Lung (tissue), 12 donors: ENCODE data around the gene PRKAG1. TPM values are rescaled to one million over a fixed set of nuclear protein-coding genes. Genes with fewer than 3 reads are reported as not detected.

Source experiments
- ATAC-seq: fragments of 200-7000 bp; cut with Tn5 transposase; one replicate; pipeline ENCODE4 v1.9.1; 2020; ENCODE audit warnings: moderate number of reproducible peaks; ENCODE audit not compliant: insufficient read depth, low FRiP score
- DNase-seq, 3 donors: peaks; one replicate each; pipeline ENCODE4 v3.0.0-alpha.2; 2013 to 2017
- H3K27ac ChIP-seq, 2 donors: one replicate each; pipeline ENCODE4 v1.5.1; 2013; ENCODE audit warnings: mild to moderate bottlenecking in 2 of 2, moderate library complexity in 2 of 2, control low read depth in 1 of 2, inconsistent platforms in 1 of 2, low read depth in 1 of 2, low read length in 1 of 2
- H3K27me3 ChIP-seq, 3 donors: one replicate each; pipeline ENCODE4 v1.5.1; 2013; ENCODE audit warnings: low read length in 2 of 3; ENCODE audit not compliant: control insufficient read depth in 3 of 3, insufficient read depth in 3 of 3
- H3K36me3 ChIP-seq, 4 donors: one replicate each; pipeline ENCODE4 v1.5.1; 2013; ENCODE audit warnings: low read length in 4 of 4, mild to moderate bottlenecking in 1 of 4, moderate library complexity in 1 of 4; ENCODE audit not compliant: control insufficient read depth in 4 of 4, insufficient read depth in 4 of 4
- H3K4me1 ChIP-seq, 5 donors: one replicate each; pipeline ENCODE4 v1.5.1; 2013; ENCODE audit warnings: low read length in 5 of 5, mild to moderate bottlenecking in 2 of 5, moderate library complexity in 1 of 5; ENCODE audit not compliant: control insufficient read depth in 5 of 5, insufficient read depth in 5 of 5
- H3K4me3 ChIP-seq: one replicate; pipeline ENCODE4 v1.5.1; 2013; ENCODE audit warnings: mild to moderate bottlenecking, control low read depth, moderate library complexity
- H3K9ac ChIP-seq, 2 donors: one replicate each; pipeline ENCODE4 v1.5.1; 2013; ENCODE audit warnings: low read length in 2 of 2, control low read depth in 1 of 2; ENCODE audit not compliant: insufficient read depth in 1 of 2
- H3K9me3 ChIP-seq, 4 donors: one replicate each; pipeline ENCODE4 v1.5.1; 2013; ENCODE audit warnings: low read length in 3 of 4, mild to moderate bottlenecking in 1 of 4, moderate library complexity in 1 of 4; ENCODE audit not compliant: control insufficient read depth in 4 of 4, insufficient read depth in 3 of 4
- WGBS, 2 donors: extraction: QIAGEN DNeasy Blood & Tissue Kit; methylation state at CpG; one replicate each; pipeline ENCODE4 v1.1.7; 2013; 5-methylcytosine and 5-hydroxymethylcytosine counted together
- polyA plus RNA-seq, 2 donors: library from polyadenylated mRNA; stranded (reverse); fragments of 200-250 nt; gene quantifications; one replicate each; pipeline ENCODE4 v1.2.1, GENCODE V29; 2013
- total RNA-seq, 2 donors: library from RNA; depleted of rRNA in 1 of 2; stranded (reverse); fragments of >200 nt in 1 of 2; gene quantifications; one replicate each; pipeline ENCODE4 v1.2.1, GENCODE V29; 2014 to 2021
- TF ChIP-seq, protein P1 (sequence below): IDR thresholded peaks from 2 replicates; pipeline ENCODE4 v1.5.1; 2012; ENCODE audit warnings: mild to moderate bottlenecking; ENCODE audit errors: control extremely low read depth, extremely low read depth
- donor health status: control.
- donor health status: control.
- donor health status: Bipolar disorder and iron deficiency.
- donor health status: healthy.
- donor health status: DM: yes; HTN: yes; CAD: no.

PRKAG1 gene
- total and polyA plus RNA-seq, 4 donors = 33.1 to 54.5 (median 49.6) TPM

DNA sequence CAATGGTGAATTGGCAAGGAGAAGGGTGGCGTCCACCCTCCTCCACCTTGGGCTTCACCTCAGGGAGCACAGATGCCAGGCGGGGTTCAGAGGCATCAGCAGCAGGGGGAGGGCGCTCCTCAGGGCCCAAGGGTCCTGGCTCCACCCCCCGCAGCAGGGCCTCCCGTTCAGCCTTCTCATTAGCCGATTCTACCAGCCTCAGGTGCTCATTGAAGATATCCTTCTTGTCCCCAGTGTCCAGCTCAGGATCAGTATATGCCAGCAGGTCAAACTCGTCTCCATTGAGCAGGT, 19.3 kb upstream of the PRKAG1 start:
- Histone ChIP-seq H3K27me3 (no peaks in the 10 kb centered on the region), H3K9me3 (no peaks in the 10 kb centered on the region), H3K4me3 (no peak overlapping the region), H3K4me1 (no peaks in the 10 kb centered on the region), H3K36me3 (peaks cover 36 to 79% (median 50%) of the 10 kb centered on the region in 4 donors), H3K27ac (no peak overlapping the region), H3K9ac (no peak overlapping the region)
- TF ChIP-seq, protein P1, sequence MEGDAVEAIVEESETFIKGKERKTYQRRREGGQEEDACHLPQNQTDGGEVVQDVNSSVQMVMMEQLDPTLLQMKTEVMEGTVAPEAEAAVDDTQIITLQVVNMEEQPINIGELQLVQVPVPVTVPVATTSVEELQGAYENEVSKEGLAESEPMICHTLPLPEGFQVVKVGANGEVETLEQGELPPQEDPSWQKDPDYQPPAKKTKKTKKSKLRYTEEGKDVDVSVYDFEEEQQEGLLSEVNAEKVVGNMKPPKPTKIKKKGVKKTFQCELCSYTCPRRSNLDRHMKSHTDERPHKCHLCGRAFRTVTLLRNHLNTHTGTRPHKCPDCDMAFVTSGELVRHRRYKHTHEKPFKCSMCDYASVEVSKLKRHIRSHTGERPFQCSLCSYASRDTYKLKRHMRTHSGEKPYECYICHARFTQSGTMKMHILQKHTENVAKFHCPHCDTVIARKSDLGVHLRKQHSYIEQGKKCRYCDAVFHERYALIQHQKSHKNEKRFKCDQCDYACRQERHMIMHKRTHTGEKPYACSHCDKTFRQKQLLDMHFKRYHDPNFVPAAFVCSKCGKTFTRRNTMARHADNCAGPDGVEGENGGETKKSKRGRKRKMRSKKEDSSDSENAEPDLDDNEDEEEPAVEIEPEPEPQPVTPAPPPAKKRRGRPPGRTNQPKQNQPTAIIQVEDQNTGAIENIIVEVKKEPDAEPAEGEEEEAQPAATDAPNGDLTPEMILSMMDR = no peak
- 92% methylated on average over 7 of the region's 7 CpGs for WGBS, 2 donors
- ATAC-seq = no peak
- no peak for DNase-seq

DNA sequence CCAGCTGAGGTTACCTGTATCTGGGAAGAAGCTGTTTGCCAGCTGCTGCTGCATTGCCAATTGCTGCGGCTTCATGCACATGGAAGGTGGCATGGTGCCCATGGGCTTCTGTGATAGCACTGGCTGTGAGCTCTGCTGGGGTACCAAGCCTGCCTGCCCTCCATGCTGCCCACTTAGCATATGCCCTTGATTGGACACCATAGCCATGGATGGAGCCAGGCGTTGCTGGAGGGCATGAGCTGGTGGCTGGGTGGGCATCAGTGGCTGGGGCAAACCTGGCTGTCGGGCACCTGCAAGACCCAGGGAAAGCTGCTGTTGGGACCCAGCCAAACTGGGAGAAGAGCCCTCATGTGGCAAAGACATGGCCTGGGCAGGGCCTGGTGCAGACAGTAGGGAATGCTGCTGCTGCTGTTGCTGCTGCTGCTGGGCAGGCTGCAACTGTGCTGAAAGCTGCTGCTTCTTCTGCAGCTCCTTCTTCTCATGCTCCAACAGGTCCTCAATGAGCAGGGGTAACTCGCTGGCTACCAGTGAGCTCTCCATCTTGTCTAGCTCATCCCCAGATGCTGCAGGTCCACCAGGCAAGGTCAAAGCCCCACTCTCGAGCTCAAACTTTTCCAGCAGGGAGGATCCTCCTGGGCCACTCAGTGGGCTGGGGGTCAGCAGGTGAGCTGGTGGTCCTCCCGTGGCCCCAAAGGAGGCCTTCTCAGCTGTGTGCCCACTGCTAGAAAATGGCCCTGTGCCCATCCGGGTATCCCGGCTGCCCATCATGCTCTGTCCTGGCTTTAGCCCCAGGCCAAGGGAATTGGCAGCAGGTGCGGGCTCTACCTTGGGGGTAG, 18.8 kb upstream of the PRKAG1 start:
- Histone ChIP-seq H3K27ac (no peak overlapping the region), H3K36me3 (peaks cover 36 to 79% (median 47%) of the 10 kb centered on the region in 4 donors), H3K4me1 (peaks cover 0 to under 1% (median 0%) of the 10 kb centered on the region in 5 donors), H3K27me3 (no peaks in the 10 kb centered on the region), H3K4me3 (no peak overlapping the region), H3K9ac (no peak overlapping the region), H3K9me3 (no peaks in the 10 kb centered on the region)
- TF ChIP-seq, protein P1 = no peak
- ATAC-seq (no peak), DNase-seq (no peak)
- WGBS, 2 donors = 95 to 96% methylated on average over 9 of the region's 9 CpGs

DNA sequence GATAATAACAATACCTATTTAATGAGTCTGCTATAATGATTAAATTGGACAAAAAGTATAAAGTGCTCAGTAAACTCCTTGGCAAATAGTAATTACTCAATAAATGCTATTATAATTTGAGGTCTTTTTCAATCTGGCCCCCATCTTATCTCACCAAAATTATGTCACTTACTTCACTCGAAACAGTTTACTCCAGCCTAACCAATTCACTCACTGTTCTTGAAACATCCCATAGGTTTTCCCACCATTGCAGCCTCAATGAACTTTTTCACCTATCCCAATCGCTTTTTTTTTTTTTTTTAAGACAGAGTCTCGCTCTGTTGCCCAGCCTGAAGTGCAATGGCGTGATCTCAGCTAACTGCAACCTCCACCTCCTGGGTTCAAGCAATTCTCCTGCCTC, 17.5 kb upstream of the PRKAG1 start:
- H3K4me1 ChIP-seq = peaks cover 0 to 4% (median 0%) of the 10 kb centered on the region in 5 donors
- no peak overlapping the region for H3K9ac ChIP-seq
- no peaks in the 10 kb centered on the region for H3K27me3 ChIP-seq
- TF ChIP-seq, protein P1 = no peak
- peaks cover 31 to 79% (median 49%) of the 10 kb centered on the region in 4 donors for H3K36me3 ChIP-seq
- no peak overlapping the region for H3K27ac ChIP-seq
- no peak for DNase-seq
- no peak overlapping the region for H3K4me3 ChIP-seq
- ATAC-seq = no peak
- no peaks in the 10 kb centered on the region for H3K9me3 ChIP-seq
- WGBS, 2 donors = 84 to 88% methylated on average over 4 of the region's 4 CpGs
